ENCODE data around the gene LNX2. TPM values are rescaled to one million over a fixed set of nuclear protein-coding genes. Genes with fewer than 3 reads are reported as not detected.

LNX2 gene
- total RNA-seq, 1 experiment from 2014 or later = 4.1 TPM

- DNase-seq (ENCODE audit: low read depth) = no peak
- in situ Hi-C loops (cut with HindIII; ENCODE audit: low pct_unique_long_range_greater_than_20kb, low sequenced_read_pairs) = no loop called here
Measured at GRCh38 chr13:27496536-27497273, 123.6 kb downstream of the LNX2 start.

- no peak for DNase-seq (ENCODE audit: low read depth)
- in situ Hi-C loops (cut with HindIII; ENCODE audit: low pct_unique_long_range_greater_than_20kb, low sequenced_read_pairs) = no loop called here
Measured at GRCh38 chr13:27496006-27496405, 124.3 kb downstream of the LNX2 start.

Other genes with a start within 250 kb of the LNX2 start
- gene GTF3A, start 195.9 kb downstream of the LNX2 start, total RNA-seq (2014; rRNA removed; shearing (Covaris generic); ENCODE audit: low replicate concordance) = 137 and 162 TPM in 2 replicates
- gene MTIF3, start 170.0 kb downstream of the LNX2 start, total RNA-seq (2014; rRNA removed; shearing (Covaris generic); ENCODE audit: low replicate concordance) = 44.6 and 46.2 TPM in 2 replicates
- 81.3 and 94.2 TPM in 2 replicates for gene POLR1D, start 1.4 kb upstream of the LNX2 start, total RNA-seq (2014; rRNA removed; shearing (Covaris generic); ENCODE audit: low replicate concordance)
- gene GSX1, start 172.0 kb upstream of the LNX2 start, total RNA-seq (2014; rRNA removed; shearing (Covaris generic); ENCODE audit: low replicate concordance) = not detected in 2 replicates